ENCODE data around the gene DMRT2.

GRCh38 chr9:1098551-1098950 lies 48.4 kb downstream of the DMRT2 start:
- no peak for TF ChIP-seq CTCF (IDR thresholded peaks at IDR 0.05)
- no peak for TF ChIP-seq EZH2phosphoT487 (IDR thresholded peaks at IDR 0.05)
